ENCODE measurements around the gene PGBD5. TPM values are rescaled to one million over a fixed set of nuclear protein-coding genes. Genes with fewer than 3 reads are reported as not detected.

PGBD5 gene
- total and polyA plus RNA-seq, 2 experiments from 2014 or later = 0.82 to 2.4 TPM

DNA sequence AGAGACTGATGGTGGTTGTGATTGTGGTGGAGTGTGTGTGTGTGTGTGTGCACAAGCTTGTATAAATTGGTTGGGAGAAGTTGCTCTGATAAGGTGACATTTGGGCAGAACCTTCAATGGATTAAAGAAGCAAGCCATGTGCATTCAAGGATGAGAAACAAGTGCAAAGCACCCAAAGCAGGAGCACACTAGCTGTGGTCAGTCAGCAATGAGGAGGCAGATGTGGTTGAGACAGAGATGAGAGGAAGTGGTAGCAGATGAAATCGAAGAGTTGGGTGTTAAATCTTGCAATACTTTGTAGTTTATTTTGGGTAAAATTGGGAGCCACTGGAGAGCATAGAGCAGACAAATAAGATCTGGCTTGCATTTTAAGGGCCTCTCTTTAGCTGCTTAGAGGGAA is 4.4 kb upstream of the PGBD5 start:
- no peak overlapping the region for H2AFZ ChIP-seq
- H3K9me3 ChIP-seq (ENCODE audit: low read depth) = no peaks in the 10 kb centered on the region
- H3K4me3 ChIP-seq = no peak overlapping the region
- no peaks in the 10 kb centered on the region for H3K36me3 ChIP-seq (replicated peaks; ENCODE audit: insufficient read depth, low read depth)
- no peaks in the 10 kb centered on the region for H3K9me2 ChIP-seq (replicated peaks; ENCODE audit: insufficient read depth)
- no peaks in the 10 kb centered on the region for H3K4me1 ChIP-seq (ENCODE audit: insufficient read depth)
- no peaks in the 10 kb centered on the region for H3K79me2 ChIP-seq
- WGBS (ENCODE audit: low lambda C conversion rate, missing lambda C conversion rate) = 57% methylated on average over 1 of the region's 1 CpG
- H3K4me2 ChIP-seq = no peak overlapping the region
- TF ChIP-seq, protein P1, sequence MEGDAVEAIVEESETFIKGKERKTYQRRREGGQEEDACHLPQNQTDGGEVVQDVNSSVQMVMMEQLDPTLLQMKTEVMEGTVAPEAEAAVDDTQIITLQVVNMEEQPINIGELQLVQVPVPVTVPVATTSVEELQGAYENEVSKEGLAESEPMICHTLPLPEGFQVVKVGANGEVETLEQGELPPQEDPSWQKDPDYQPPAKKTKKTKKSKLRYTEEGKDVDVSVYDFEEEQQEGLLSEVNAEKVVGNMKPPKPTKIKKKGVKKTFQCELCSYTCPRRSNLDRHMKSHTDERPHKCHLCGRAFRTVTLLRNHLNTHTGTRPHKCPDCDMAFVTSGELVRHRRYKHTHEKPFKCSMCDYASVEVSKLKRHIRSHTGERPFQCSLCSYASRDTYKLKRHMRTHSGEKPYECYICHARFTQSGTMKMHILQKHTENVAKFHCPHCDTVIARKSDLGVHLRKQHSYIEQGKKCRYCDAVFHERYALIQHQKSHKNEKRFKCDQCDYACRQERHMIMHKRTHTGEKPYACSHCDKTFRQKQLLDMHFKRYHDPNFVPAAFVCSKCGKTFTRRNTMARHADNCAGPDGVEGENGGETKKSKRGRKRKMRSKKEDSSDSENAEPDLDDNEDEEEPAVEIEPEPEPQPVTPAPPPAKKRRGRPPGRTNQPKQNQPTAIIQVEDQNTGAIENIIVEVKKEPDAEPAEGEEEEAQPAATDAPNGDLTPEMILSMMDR (IDR thresholded peaks at IDR 0.05; ENCODE audit: poor library complexity) = no peak
- TF ChIP-seq EZH2 (IDR thresholded peaks at IDR 0.05; ENCODE audit: borderline replicate concordance) (no peak), EZH2phosphoT487 (IDR thresholded peaks at IDR 0.05; ENCODE audit: low read depth, severe bottlenecking, unreplicated experiment) (no peak)
- DNase-seq (ENCODE audit: low spot score) = no peak
- H3K27me3 ChIP-seq = peaks cover 30% of the 10 kb centered on the region
- H4K20me1 ChIP-seq (ENCODE audit: insufficient read depth, poor library complexity, severe bottlenecking) = no peaks in the 10 kb centered on the region
- H3K27ac ChIP-seq = no peak overlapping the region

DNA sequence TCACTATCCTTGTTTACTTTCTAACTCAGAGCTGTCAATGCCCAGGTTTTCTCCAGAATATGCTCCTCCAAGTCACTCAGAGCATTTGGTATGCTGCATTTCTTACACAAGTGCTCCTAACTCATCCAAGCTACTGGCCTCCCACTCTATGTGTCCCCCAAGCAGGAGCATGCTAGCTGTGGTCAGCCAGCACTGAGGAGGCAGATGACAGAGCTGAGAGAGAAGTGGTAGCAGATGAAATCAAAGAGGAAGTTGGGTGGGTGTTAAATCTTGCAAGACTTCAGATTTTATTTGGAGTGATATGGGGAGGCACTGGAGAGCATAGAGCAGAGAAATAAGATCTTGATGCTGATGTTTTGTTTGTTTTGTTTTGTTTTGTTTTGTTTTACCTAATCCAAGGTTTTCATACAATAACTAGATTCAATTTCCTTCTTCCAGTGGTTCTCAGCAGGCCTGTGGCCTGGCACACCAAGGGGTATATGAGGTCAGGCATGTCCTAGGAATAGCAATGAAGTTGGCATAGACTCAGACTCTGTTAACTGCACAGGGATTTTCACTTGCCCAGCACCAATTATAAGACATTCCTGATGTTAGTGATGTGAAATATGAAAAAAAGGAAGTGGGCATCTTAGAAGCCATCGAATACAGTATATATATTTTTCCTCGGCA is 3.1 kb upstream of the PGBD5 start:
- H3K27ac ChIP-seq = no peak overlapping the region
- H4K20me1 ChIP-seq (ENCODE audit: insufficient read depth, poor library complexity, severe bottlenecking) = no peaks in the 10 kb centered on the region
- no peak overlapping the region for H3K4me2 ChIP-seq
- H3K36me3 ChIP-seq (replicated peaks; ENCODE audit: insufficient read depth, low read depth) = no peaks in the 10 kb centered on the region
- H2AFZ ChIP-seq = no peak overlapping the region
- peaks cover 11% of the 10 kb centered on the region for H3K4me1 ChIP-seq (ENCODE audit: insufficient read depth)
- H3K4me3 ChIP-seq = no peak overlapping the region
- no peaks in the 10 kb centered on the region for H3K79me2 ChIP-seq
- no peaks in the 10 kb centered on the region for H3K9me3 ChIP-seq (ENCODE audit: low read depth)
- no peaks in the 10 kb centered on the region for H3K9me2 ChIP-seq (replicated peaks; ENCODE audit: insufficient read depth)
- 86% methylated on average over 2 of the region's 2 CpGs for WGBS (ENCODE audit: low lambda C conversion rate, missing lambda C conversion rate)
- DNase-seq (ENCODE audit: low spot score) = no peak
- TF ChIP-seq, protein P1 (IDR thresholded peaks at IDR 0.05; ENCODE audit: poor library complexity) = no peak
- TF ChIP-seq EZH2phosphoT487 (IDR thresholded peaks at IDR 0.05; ENCODE audit: low read depth, severe bottlenecking, unreplicated experiment) (no peak), EZH2 (IDR thresholded peaks at IDR 0.05; ENCODE audit: borderline replicate concordance) (no peak)
- peaks cover 43% of the 10 kb centered on the region for H3K27me3 ChIP-seq

DNA sequence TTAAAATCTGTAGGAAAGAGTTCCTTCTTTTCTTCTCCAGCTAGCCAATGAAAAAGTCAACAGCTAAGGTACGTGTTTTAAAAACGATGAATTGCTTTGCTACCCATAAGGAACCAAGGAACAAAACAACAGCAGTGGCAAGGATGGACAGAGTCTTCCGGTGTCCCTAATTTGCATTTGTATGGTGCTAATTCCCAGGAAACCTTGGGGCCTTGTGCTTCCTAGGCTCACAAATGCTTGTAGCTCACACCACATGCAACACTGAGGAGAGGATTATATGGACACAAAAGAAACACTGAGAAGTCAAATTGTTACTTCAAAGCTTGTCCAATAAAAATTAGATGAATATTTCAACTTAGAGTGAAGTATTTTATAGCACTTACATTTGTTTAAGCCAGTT is 1.8 kb upstream of the PGBD5 start:
- H2AFZ ChIP-seq = no peak overlapping the region
- H3K79me2 ChIP-seq = no peaks in the 10 kb centered on the region
- H3K9me3 ChIP-seq (ENCODE audit: low read depth) = no peaks in the 10 kb centered on the region
- no peaks in the 10 kb centered on the region for H3K36me3 ChIP-seq (replicated peaks; ENCODE audit: insufficient read depth, low read depth)
- 20% methylated on average over 3 of the region's 3 CpGs for WGBS (ENCODE audit: low lambda C conversion rate, missing lambda C conversion rate)
- TF ChIP-seq EZH2 (IDR thresholded peaks at IDR 0.05; ENCODE audit: borderline replicate concordance) (no peak), EZH2phosphoT487 (IDR thresholded peaks at IDR 0.05; ENCODE audit: low read depth, severe bottlenecking, unreplicated experiment) (no peak)
- TF ChIP-seq, protein P1 (IDR thresholded peaks at IDR 0.05; ENCODE audit: poor library complexity) = no peak
- no peaks in the 10 kb centered on the region for H4K20me1 ChIP-seq (ENCODE audit: insufficient read depth, poor library complexity, severe bottlenecking)
- peaks cover 11% of the 10 kb centered on the region for H3K4me1 ChIP-seq (ENCODE audit: insufficient read depth)
- H3K9me2 ChIP-seq (replicated peaks; ENCODE audit: insufficient read depth) = no peaks in the 10 kb centered on the region
- peaks cover 55% of the 10 kb centered on the region for H3K27me3 ChIP-seq
- H3K4me3 ChIP-seq = no peak overlapping the region
- DNase-seq (ENCODE audit: low spot score) = no peak
- no peak overlapping the region for H3K27ac ChIP-seq
- no peak overlapping the region for H3K4me2 ChIP-seq
